ENCODE measurements around the gene NCOA3. TPM values are rescaled to one million over a fixed set of nuclear protein-coding genes. Genes with fewer than 3 reads are reported as not detected.

Gene NCOA3
- total RNA-seq, 1 donor from 2014 or later = 13.6 TPM

DNA sequence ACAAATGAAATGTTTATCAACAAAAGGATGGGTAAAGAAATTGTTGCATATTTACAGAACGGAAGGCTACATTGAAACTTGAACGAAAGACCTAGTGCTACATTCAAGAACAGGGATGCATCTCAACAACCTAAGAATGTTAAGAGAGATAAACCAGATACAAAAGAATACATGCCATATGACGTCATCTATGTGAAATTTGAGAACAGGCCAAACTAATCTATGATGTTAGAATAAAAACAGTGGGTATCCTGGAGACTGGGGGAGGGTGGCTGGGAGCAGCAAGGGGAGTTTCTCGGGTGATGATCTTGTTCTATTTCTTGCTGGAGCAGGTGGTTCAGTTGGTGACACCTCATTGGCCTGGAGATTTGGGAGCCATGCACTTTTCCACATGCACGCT lies 202.1 kb downstream of the NCOA3 start:
- DNase-seq (ENCODE audit: low read depth) = no peak

DNA sequence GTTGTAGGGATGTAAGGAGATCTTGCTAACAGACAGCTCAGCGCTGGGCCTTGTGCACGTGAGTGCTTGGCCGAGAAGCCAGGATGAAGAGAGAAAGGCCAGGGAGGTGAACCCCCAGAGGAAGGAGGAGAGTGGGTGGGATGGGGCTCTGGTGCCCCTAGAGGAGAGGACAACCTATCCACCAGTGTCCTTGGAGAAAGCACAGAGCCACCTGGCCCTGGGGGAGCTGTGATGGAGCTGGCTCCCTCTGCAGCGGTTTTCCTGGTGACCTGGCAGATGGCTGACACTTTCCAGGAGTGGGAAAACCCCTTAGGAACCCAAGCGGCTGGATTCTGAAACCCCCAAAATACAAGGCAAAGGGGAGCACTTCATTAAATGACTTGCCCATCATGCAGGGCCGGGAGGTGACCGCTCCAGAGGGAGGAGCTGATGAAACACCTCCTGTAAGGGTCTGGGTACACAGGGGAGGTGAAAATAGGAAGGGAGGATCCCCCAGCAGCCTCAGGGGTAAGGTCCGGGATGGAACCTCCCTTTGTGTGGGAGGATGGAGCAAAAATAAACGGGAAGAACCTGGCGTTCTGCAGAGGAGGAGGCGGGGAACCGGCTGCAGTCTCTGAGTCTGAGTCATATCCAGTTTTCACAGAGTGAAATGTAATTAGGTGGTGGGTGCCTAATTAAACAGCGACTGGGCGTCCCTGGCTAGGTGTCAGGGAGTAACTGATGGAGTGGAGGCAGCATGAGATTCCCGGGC lies 203.2 kb downstream of the NCOA3 start:
- no peak for DNase-seq (ENCODE audit: low read depth)

DNA sequence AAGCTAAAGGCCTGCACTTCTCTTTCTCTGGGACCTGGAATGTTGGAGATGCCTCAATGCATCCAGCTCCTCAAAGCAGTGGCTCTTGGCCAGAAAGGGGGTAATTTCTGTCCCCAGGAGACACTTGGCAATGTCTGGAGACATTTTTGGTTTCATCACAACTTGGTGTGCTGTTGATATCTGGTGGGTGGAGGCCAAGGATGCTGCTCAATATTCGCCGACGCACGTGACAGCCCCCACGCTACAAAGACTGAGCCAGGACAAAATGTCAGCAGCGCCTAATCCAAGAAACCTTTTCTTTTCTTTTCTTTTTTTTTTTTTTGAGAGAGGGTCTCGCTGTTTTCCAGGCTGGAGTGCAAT lies 203.8 kb downstream of the NCOA3 start:
- DNase-seq (ENCODE audit: low read depth) = no peak

DNA sequence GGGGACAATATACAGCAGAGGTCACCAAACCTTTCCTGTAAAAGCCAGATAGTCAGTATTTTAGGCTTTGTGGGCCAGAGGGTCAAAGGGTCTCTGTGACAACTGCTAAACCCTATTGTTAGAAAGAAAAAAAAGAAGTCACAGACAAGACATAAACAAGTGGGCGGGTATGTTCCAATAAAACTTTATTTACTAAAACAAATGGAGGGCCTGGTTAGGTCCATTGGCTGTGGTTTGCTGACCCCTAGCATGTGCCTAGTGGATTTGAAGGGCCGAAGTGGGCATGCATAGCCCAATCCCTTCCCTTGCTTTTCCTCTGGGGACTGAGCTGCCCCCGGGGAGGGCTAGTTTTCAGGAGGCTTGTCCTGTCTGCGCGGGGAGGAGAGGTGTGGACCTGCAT lies 204.7 kb downstream of the NCOA3 start:
- DNase-seq (ENCODE audit: low read depth) = no peak

Other genes starting within 250 kb of the NCOA3 start
- 28.2 and 29.1 TPM in 2 replicates for gene ZMYND8, start 145.2 kb upstream of the NCOA3 start, total RNA-seq